ENCODE results near the gene HMGA1. TPM values are rescaled to one million over a fixed set of nuclear protein-coding genes. Genes with fewer than 3 reads are reported as not detected.

Gene HMGA1
- total and polyA plus RNA-seq, 10 of the 15 experiments (the other 5 are each of a cell fraction or from before 2014, with no cell fraction given) = 13.4 to 885 (median 508) TPM

DNA sequence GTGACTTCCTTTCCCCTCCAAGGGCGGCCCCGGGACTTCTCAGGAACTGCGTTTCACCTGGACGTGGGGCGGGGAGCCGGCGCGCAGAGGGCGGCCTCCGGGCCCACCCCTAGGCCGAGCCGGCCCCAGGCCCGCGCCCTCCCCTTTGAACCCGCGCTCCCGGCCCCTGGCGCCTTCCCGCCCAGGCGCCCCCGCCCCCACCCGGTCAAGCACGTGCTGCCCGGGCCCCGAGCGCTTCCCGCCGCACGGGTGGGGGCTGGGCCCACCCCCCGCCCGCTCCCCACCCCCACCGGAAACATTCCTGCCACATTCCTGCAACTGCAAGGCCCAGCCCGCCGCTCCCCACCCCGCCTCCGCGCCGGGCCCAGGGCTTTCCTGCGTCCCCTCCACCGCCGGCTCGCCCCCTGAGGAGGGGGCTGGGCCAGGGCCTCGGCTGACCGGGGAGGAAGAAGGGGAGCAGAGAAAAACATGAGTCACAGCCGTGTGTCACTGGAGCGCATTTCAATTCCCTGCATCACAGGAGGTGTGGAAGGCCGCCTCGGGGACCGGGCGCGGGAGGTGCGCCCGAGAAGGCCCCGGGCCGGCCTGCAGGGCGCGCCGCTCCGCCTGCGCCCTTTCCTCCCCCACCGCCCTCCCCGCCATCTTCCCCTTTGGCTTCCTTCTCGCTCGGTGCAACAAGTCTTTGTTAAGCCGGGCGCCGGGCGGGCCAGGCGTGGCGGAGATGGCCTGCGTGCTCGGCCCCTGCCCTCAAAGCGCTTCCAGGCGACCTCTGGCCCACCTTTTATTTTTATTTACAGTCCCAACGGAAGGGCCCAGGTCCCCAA lies 1.2 kb upstream of the HMGA1 start (continued):
- TF ChIP-seq CREM (IDR thresholded peaks at IDR 0.05; ENCODE audit: low read depth) = no peak
- no peak for TF ChIP-seq NR2C1 (IDR thresholded peaks at IDR 0.05)
- no peak for TF ChIP-seq CHD2 (IDR thresholded peaks at IDR 0.05; ENCODE audit: borderline replicate concordance, low read depth, low read length)
- no peak for TF ChIP-seq KDM1A (IDR thresholded peaks at IDR 0.05; ENCODE audit: borderline replicate concordance)
- no peak for TF ChIP-seq ZBTB40 (IDR thresholded peaks at IDR 0.05; ENCODE audit: borderline replicate concordance)
- no peak for TF ChIP-seq RAD51 (IDR thresholded peaks at IDR 0.05)
- no peak for TF ChIP-seq POLR2AphosphoS2 (IDR thresholded peaks at IDR 0.05; ENCODE audit: low read depth, low read length)
- TF ChIP-seq SREBF2 (IDR thresholded peaks at IDR 0.05; ENCODE audit: low read length) = no peak
- TF ChIP-seq ETV6 (conservative IDR thresholded peaks at IDR 0.05 in 1 of 2, IDR thresholded peaks at IDR 0.05 in 1 of 2; ENCODE audit: borderline replicate concordance in 1 of 2, low read depth in 1 of 2) = no peak
- TF ChIP-seq, protein P1, sequence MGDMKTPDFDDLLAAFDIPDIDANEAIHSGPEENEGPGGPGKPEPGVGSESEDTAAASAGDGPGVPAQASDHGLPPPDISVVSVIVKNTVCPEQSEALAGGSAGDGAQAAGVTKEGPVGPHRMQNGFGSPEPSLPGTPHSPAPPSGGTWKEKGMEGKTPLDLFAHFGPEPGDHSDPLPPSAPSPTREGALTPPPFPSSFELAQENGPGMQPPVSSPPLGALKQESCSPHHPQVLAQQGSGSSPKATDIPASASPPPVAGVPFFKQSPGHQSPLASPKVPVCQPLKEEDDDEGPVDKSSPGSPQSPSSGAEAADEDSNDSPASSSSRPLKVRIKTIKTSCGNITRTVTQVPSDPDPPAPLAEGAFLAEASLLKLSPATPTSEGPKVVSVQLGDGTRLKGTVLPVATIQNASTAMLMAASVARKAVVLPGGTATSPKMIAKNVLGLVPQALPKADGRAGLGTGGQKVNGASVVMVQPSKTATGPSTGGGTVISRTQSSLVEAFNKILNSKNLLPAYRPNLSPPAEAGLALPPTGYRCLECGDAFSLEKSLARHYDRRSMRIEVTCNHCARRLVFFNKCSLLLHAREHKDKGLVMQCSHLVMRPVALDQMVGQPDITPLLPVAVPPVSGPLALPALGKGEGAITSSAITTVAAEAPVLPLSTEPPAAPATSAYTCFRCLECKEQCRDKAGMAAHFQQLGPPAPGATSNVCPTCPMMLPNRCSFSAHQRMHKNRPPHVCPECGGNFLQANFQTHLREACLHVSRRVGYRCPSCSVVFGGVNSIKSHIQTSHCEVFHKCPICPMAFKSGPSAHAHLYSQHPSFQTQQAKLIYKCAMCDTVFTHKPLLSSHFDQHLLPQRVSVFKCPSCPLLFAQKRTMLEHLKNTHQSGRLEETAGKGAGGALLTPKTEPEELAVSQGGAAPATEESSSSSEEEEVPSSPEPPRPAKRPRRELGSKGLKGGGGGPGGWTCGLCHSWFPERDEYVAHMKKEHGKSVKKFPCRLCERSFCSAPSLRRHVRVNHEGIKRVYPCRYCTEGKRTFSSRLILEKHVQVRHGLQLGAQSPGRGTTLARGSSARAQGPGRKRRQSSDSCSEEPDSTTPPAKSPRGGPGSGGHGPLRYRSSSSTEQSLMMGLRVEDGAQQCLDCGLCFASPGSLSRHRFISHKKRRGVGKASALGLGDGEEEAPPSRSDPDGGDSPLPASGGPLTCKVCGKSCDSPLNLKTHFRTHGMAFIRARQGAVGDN (IDR thresholded peaks at IDR 0.05) = no peak; the same call in 1 of the 2 replicates
- TF ChIP-seq SUZ12 (IDR thresholded peaks at IDR 0.05; ENCODE audit: unreplicated experiment) = no peak
- TF ChIP-seq, protein P2, sequence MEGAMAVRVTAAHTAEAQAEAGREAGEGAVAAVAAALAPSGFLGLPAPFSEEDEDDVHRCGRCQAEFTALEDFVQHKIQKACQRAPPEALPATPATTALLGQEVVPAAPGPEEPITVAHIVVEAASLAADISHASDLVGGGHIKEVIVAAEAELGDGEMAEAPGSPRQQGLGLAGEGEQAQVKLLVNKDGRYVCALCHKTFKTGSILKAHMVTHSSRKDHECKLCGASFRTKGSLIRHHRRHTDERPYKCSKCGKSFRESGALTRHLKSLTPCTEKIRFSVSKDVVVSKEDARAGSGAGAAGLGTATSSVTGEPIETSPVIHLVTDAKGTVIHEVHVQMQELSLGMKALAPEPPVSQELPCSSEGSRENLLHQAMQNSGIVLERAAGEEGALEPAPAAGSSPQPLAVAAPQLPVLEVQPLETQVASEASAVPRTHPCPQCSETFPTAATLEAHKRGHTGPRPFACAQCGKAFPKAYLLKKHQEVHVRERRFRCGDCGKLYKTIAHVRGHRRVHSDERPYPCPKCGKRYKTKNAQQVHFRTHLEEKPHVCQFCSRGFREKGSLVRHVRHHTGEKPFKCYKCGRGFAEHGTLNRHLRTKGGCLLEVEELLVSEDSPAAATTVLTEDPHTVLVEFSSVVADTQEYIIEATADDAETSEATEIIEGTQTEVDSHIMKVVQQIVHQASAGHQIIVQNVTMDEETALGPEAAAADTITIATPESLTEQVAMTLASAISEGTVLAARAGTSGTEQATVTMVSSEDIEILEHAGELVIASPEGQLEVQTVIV (IDR thresholded peaks at IDR 0.05; ENCODE audit: borderline replicate concordance, partially characterized antibody) = no peak
- no peak for TF ChIP-seq RFX5 (IDR thresholded peaks at IDR 0.05; ENCODE audit: low read depth, low read length)
- 0 out of 2 replicates have a peak, but pooled peaks have one; percentile 3 for TF ChIP-seq MXI1 (IDR thresholded peaks at IDR 0.05; ENCODE audit: low read depth, low read length)
- TF ChIP-seq PAX5 (IDR thresholded peaks at IDR 0.05; ENCODE audit: borderline replicate concordance, low read depth, low read length) = no peak
- no peak for TF ChIP-seq WRNIP1 (IDR thresholded peaks at IDR 0.05; ENCODE audit: borderline replicate concordance, low read depth, low read length)
- no peak for TF ChIP-seq ZNF274 (IDR thresholded peaks at IDR 0.05; ENCODE audit: insufficient read depth, insufficient read length)

Data from GM12878 (cell line).